Measurements from ENCODE around the gene SNF8.

Gene SNF8

DNA sequence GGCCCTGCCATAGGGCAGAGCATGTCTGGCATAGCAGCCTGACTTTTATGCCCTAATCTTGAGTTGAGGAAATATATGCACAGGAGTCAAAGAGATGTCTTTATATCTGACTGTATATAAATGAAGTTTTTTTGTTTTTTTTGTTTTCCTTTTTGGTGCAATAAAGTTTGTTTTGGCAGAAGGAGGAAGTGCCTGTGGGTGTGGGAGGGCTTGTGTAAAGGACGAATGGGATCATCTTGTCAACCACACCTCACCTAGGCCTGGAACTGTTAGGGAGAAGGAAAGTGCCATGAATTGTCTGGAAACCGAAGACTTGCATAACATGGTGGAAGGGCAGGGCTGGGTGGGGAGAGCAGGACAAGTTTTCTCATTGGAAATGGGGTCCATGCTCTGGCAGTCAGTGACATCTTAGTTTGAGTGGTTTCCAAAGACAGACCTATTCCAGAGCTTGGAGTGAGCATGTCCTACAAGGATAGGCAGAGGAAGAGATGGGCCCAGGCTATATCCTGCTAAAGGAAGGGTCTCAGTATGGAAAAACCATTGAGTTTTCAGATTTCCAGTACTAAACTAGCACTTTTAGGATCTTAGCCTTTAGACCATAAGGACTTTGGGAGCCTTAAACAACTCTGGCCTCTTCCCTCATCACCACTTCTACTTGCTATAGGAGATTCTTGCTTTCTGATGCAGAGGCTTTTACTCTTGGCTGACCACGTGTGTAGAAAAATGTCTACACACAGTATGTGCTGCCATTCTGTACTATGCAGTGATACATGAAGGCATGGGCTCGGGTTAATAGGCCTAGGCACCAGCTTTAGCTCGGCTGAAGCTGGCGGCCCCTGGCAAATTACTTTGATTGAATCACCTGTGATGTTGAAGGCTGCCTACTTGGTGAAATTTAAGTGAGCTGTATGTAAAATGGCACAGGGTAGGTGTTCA lies 15.5 kb downstream of the SNF8 start:
- DNase-seq: no peak

DNA sequence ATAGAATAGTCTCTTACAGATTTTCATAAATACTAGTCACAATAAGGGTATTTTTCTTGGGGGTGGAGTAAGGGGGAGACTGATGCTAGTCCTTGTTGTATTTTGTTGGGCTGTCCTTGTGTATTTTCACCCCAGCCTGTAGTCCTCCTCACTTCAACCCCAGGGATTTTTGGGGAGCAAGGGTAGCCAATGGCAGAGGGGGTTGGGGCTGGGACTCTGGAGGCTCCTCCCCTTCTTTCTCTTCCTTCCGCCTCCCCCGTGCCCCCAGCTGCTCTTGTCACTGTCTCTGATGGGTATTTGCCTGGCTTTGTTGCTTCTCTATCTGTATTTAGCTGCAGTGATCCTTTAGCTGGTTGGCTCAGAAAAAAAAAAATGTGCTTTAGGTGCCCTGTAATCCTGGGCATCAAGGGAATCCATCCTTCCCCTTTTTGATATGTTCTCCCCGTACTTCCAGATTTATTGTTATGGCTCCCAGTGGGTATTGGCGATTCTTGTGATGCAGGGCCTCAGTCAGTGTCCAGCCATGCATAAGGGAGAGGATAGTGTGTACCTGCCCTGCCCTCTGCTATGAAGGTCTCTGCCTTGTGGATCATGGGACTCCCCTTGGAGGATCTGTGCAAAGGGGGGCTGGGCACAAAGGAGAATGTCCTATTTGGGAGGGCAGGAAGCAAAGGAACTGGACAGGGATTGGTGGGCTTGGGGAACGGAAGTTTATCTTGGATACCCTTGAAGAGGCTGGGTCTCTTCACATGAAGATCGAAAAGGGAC lies 16.5 kb downstream of the SNF8 start:
- DNase-seq: no peak

DNA sequence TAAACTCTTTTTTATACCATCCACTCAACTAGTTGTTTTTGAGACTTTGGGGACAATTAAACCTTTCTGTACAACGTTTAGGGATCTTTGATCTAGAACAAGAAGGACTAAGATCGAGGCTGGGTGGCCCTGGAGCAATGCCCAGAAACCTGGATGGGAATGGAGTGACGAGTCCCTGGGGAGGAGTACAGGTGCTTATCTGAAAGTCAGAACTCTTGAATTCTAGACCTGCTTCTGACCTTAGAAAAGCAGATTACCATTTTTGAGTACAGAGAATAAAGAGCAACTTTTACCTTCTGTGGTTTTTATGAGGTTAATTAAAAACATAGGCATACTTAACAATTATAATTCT lies 18.7 kb downstream of the SNF8 start:
- DNase-seq: no peak

DNA sequence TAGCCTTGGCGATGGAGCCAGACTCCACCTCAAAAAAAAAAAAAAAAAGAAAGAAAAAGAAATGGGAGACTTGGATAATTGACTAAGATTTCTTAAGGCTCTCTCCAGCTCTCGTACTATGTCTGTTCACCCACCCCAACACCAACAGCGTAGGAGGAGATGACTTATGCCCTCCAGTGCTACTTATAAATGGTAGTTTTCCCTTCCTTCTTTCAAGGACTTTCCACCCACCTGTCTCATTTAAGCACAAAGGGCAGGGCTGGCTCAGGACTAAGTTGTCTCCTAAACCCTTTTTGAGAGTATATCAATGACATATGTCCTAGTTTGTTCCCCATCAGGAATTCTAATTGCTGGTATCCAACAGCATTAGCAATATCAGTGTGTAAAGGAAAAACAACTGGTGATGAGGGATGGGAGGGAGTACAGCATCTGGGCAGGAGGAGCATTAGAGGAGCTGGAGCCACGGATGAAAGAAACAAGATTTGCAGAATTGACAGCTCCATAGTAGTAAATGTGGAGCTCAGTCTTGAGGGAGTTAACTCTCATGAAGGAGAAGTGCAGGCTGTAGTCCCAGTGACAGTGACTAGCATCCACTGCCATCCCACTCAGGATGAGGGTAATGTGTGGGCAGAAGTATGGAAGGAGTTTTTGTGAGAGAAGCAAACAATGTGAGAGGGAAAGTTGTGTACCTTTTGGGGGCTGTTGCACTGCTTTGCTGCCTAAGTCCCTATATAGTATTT lies 19.2 kb downstream of the SNF8 start:
- DNase-seq: no peak

DNA sequence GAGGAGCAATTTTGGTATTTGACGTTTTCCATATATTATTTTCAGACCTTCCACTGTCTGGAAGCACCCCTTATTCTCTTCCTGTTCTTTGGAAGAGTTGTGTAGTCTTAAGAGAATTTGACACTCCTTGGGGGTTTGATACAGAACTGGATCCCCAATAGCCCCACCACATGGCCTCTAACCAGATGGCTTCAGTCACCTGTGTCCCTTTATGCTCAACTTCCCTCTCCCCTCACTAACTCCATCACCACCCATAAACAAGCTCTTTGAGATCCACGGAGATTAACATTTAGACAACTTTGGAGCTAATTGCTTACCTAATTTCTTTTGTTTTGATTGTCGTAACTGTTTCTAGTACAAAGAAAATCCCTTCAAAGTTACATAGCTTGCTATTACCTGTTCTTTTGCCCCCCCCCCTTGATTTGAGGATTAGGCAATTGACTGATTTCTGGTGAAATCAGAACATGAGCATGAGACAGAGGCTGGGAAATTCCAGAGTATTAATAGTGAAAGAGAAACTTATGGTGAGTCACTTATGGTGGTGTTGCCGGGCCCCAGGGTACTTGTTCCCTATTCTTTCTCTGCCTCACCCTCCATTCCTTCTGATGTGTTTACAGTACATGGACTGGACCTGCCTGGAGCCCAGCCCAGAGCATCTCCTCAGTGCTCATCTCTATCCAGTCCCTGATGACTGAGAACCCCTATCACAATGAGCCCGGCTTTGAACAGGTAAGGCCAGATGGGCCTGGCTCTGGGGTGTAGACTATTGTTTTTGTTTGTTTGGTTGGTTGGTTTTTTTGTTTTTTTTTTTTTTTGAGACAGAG lies 29.0 kb downstream of the SNF8 start:
- DNase-seq: no peak

DNA sequence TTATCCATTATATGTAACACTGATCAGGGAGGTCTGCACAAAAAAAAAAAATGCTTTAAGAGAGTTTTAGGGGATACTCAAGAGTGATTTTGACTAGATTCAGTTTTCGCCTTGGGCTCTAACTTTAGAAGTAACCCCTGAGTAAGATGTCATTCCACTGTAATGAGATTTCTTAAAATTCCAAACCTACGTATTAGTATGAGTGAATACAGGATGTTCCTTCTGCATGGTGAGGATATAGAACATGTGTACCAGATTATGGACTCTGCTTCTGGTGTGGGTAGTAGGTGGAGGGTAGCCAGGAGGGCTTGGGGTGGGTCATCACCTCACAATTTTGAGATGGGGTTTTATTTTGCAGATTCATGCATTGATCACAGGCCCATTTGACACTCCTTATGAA lies 32.2 kb downstream of the SNF8 start:
- DNase-seq: no peak

DNA sequence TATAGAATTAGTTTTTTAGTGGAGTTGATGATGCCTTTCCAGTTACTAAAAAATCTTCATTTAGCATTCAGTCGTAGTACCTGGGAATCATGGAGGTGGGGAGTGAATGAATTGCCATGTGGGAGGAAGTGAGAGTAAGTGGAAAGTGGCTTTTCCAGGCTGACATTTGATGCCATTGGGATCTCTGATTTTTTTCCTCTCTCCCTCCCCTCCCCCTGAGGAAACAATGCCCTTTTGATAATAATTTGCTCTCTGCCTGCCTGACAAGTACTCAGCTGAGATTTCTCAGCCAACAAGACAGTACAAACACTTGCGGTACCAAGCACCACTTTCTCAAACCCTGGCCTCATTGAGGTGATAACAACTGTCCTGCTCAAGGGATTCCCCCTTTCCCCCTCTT lies 34.3 kb downstream of the SNF8 start:
- no peak for DNase-seq

DNA sequence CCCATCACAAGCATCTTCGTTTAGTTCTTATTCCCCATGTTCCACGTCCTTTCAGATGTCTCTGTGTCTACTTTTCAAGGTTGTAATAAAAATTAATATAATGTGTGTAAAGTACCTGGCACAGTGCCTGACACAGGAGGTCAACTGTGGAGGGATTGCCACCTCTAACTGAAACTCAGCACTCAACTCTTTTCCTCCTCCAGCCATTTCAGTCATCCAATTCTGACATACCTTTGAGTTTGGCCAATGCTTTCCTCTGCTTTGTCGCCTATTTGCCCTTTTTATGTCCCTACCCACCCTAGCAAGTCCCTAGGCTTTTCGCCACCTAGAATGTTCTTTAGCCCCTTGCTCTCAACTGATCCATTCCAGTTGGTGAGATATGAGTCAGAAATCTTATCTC lies 34.9 kb downstream of the SNF8 start:
- DNase-seq: no peak

DNA sequence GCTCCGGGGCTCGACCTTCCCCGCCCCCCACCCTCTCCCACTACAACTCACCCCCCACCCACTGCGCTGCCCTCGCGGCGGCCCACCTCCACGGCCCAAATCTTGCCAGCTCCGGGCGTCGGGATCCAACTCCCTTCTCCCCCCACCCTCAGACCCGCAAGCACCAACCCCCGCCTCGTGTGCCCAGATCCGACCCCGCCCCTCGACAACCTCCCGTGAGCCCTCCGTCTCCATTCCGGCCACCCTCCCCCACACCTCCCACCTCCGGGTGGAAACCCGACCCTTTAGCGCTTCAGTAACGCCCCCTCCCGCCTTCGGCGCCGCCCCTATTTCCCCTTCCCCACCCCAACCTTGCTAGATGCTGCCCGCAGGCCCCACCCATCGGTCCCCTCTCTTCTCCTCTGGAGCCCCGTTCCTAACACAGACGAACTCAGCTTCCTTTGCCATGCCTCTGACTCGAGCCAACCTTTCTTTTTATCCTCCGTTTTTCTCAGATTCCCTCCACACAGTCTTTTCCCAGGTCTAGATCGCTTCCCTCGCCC lies 35.7 kb downstream of the SNF8 start:
- peak; percentile 87 for DNase-seq

DNA sequence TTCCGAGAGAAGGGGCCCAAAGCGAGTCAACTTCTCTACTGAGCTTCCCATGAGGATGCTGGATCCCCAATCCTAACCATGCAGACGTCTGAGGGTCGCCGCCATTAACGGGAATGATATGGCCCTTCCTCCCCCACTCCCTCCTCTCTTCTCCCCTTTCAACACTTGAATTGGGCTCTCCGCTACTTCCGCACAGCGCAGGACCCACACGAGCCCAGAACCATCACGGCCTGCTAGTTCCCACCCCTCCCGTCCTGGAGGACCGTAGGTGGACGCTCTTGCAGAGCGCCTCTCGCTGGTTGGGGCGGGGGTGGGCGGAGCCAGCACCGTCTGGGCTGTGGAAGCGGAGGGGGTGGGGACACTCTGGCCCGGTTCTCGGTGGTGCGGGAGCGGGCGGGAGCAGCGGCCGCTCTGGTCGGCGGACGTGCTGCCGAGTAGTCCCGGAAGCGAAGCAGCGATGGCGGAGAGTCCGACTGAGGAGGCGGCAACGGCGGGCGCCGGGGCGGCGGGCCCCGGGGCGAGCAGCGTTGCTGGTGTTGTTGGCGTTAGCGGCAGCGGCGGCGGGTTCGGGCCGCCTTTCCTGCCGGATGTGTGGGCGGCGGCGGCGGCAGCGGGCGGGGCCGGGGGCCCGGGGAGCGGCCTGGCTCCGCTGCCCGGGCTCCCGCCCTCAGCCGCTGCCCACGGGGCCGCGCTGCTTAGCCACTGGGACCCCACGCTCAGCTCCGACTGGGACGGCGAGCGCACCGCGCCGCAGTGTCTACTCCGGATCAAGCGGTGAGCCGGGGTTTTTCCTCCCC lies 36.4 kb downstream of the SNF8 start, which contains the start of gene UBE2Z:
Gene UBE2Z, plus strand, starts transcription at position 361 of the 797 bp plus-strand sequence. Its CDS starts 97 bp downstream, at position 458.
- DNase-seq: peak; percentile 95

DNA sequence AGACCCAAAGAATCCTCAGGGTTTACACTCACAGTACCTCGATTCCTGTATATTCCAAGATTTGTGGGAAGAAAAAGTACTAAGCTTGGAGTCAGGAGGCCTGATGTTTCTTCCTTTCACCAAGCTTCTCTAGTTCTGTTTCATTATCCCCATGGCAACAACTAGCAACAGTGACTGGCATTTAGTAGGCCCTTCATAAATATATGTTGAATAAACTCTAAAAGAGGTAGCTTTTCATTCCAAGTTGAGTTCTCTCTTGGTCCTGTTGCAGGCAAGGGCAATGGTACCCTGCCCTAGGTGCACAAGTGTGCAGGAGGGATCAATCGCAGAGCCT lies 37.0 kb downstream of the SNF8 start:
- peak; percentile 39 for DNase-seq

DNA sequence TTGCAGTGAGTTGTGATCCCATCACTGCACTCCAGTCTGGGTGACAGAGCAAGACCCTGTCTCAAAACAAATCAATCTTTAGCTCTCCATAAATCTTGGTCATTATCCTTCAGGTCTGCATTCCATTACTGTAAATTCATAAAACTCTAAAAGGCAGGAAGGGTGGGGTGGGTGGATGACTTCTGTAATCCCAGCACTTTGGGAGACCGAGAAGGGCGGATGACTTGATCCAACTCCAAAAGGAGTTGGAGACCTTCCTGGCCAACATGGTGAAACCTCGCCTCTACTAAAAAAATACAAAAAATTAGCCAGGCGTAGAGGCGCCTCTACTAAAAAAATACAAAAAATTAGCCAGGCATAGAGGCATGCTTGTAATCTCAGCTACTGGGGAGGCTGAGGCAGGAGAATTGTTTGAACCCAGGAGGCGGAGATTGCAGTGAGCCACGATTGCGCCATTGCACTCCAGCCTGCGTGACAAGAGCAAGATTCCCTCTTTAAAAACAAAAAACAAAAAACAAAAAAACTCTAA lies 38.6 kb downstream of the SNF8 start:
- DNase-seq: no peak

DNA sequence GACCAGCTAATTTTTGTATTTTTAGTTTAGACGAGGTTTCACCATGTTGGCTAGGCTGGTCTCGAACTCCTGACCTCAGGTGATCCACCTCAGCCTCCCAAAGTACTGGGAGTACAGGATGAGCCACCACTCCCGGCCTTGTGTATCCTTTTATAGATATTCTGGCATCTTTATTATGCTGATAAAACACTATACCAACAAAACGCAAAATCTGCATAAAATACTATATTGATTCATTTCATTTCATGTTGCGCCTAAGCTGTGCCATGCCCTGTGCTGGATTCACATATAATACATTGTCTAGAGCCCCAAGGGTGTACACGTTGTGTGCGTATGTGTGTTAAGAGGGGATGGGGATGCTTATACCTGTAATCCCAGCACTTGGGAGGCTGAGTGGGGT lies 40.2 kb downstream of the SNF8 start:
- no peak for DNase-seq

DNA sequence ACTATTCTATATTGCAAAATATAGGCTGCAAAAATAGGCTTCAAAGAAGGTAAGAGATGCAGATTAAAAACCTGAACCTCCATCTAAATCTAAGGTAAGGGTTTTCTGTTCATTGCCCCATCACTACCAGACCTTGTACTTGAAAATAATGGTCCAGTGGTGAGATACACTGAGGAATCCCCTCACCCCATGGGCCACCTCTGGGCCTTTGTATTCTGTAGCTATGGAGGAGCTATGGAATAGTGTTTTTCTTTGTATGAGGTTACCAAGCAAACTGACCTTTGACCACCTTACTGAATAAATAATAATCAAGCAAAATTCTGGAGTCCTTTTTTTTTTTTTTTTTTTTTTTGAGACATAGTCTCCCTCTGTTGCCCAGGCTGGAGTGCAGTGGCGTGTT lies 41.2 kb downstream of the SNF8 start:
- no peak for DNase-seq

DNA sequence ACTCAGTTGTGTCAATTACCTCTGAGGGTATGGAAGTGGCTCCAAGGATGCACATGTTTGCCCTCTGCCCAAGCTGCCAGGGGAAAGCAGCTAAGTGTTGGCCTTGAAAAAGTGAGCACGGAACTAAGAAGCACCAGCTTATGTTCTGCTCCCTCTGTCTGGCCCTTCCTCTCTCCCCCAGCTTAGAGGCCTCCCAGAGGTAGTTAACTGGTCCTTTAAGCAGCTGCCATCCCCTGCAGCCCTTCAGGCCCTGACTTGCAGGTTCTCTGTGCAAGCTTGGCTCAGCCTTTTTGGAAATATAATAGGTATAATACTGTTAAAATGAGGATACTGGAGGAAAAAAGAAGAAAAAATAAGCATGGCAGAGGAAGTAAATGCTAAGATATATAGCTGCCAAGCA lies 43.4 kb downstream of the SNF8 start:
- no peak for DNase-seq

DNA sequence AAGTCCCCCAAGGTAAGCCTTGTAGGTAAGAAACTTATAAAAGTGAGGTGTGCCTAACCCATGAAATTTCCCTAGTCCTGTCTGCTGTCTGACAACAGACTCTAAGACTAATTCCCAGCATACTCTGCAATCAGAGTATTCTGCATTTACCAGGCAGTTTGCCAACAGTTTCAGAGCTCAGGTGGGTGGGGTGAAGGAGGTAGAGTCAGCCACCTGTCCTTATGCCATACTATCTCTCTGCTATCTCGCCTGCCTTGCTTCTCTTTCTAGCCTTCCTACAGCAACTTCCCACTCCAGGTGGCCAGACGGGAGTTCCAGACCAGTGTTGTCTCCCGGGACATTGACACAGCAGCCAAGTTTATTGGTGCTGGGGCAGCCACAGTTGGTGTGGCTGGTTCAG lies 49.8 kb downstream of the SNF8 start:
- DNase-seq: no peak

DNA sequence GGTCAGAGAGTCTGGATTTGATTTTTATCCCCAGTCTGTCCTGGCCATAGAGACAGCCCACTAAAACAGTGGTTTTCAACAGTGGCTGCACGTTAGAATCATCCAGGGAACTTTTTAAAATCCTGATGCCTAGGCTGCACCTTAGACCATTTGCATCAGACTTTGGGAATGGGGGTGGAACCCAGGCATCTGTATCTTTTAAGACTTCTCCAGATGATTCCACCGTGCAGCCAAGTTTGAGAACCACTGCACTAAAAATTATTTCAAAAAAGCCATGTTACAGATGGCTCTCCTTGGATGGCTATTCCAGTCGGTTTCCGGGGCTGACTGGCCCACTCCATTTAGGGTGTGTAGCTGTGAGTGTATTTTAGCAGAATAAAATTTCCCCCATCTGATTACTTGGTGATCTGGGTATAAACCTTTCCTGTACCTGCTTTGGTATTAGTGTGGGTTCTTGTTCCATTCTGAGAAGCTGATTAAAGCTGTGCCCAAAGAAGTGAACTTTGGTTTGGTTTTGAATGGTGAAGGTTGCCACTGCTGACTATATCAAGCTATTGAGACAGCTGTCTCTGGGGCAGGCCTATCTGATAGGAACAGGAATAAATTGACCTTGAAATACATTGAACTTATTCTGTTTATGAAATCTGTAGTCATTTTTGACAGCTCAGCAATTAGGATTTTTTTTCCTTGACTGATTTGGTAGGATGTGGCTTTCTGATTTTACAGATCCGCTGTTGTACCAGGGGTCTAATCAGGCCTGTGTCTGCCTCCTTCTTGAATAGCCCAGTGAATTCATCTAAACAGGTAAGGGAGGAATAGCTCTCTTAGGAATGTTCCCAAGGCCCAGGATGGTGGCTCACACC lies 50.8 kb downstream of the SNF8 start:
- DNase-seq: no peak

DNA sequence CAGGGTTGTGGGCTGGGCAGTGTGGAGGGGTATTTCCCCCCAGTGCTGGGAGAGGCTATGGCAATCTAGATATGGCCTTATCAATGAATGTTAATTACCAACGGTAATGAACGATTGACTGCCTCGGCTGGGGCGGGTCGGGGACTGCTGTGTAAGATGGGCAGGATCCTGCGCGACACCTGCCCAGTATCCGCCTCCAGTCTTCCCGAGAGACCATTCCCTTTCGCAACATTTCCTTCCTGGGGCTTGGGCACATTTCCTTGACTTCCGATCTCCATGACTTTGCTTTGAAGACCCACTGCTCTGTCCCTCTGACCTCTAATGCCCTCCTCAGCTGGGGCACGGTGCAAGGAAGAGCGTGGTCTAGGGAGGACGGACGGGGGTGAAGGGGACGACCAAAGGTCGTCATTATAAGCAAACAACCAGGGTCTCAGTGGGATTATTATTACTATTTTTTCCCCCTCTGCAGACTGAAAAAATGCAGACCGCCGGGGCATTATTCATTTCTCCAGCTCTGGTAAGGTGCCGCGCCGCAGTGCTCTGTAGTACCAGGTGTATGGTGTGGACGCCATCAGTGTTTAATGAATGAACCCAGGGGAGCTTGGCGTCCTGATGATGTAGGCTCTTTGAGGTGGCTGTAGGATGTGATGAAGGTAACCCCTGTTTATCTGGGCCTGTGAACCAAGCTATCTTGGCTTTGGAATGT lies 51.5 kb downstream of the SNF8 start:
- no peak for DNase-seq

DNA sequence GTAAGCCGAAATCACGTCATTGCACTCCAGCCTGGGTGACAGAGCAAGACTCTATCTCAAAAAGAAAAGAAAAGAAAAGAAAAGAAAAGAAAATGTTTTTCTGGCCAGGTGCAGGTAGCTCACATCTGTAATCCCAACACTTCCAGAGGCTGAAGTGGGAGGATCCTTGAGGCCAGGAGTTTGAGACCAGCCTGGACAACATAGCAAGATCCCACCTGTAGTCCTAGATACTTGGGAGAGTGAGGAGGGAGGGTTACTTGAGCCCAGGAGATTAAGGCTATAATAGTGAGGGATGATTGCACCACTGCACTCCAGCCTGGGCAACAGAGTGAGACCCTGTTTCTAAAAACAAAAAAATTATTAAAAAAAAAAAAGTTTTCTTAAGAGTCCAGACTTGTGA lies 54.6 kb downstream of the SNF8 start:
- no peak for DNase-seq

DNA sequence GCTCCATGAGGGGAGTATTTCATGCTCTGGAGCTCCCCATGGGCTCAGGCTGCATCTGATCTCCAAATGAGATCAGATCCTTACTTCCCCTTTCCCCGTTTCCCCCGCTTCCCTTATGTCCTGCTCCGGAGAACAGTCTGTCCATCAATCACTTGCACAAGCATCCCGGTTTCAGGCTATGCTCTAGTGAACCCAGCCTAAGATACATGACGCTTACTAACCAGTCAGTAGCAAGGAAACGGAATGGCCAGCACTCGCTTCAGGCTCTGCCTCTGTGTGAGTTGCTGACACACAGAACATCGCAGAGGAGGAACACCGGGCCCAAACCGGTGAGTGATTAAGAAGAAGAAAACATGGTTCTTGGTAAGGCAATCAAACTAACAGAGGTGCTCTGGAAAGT lies 61.5 kb downstream of the SNF8 start:
- DNase-seq: no peak
